Measurements from ENCODE around the gene PPCDC. TPM values are rescaled to one million over a fixed set of nuclear protein-coding genes. Genes with fewer than 3 reads are reported as not detected.

Gene PPCDC
- total RNA-seq, 1 donor from 2014 or later: 7.3 TPM

- Mint-ChIP-seq H3K27ac (ENCODE audit: unreplicated experiment) (no peak overlapping the region), H3K4me3 (ENCODE audit: unreplicated experiment) (no peak overlapping the region), H3K9me3 (ENCODE audit: unreplicated experiment) (peaks cover 3% of the 10 kb centered on the region), H3K36me3 (ENCODE audit: low read depth, unreplicated experiment) (peaks cover 14% of the 10 kb centered on the region), H3K27me3 (ENCODE audit: low read depth, unreplicated experiment) (no peaks in the 10 kb centered on the region), H3K4me1 (ENCODE audit: low read depth, unreplicated experiment) (peaks cover 11% of the 10 kb centered on the region)
- no peaks in the 10 kb centered on the region for H3K36me3 ChIP-seq (ENCODE audit: insufficient read depth, low read length)
- H3K4me3 ChIP-seq (ENCODE audit: insufficient read depth, low read depth, low read length): no peak overlapping the region
- H3K9me3 ChIP-seq (ENCODE audit: insufficient read depth, low read depth, low read length): no peaks in the 10 kb centered on the region
- TF ChIP-seq CTCF (IDR thresholded peaks at IDR 0.05; ENCODE audit: insufficient read depth, low read depth, low read length) (no peak), EZH2 (IDR thresholded peaks at IDR 0.05; ENCODE audit: insufficient read depth, low read length) (no peak)
- FAIRE-seq: no peak
- H3K79me2 ChIP-seq (ENCODE audit: insufficient read depth, low read length): no peaks in the 10 kb centered on the region
- H2AFZ ChIP-seq (ENCODE audit: low read depth, low read length): no peak overlapping the region
- no peak overlapping the region for H3K4me2 ChIP-seq (ENCODE audit: low read length)
- H4K20me1 ChIP-seq (ENCODE audit: insufficient read depth, low read length): peaks cover 28% of the 10 kb centered on the region
- no peak overlapping the region for H3K9ac ChIP-seq (ENCODE audit: low read length)
- H3K4me1 ChIP-seq (ENCODE audit: insufficient read depth, low read length): peaks cover 12% of the 10 kb centered on the region
- no peaks in the 10 kb centered on the region for H3K27me3 ChIP-seq (ENCODE audit: insufficient read depth, low read length)
- no peak for DNase-seq (ENCODE audit: low read depth)
- no peak overlapping the region for H3K27ac ChIP-seq (ENCODE audit: low read depth, low read length)
These were observed 26.0 kb downstream of the PPCDC start for GRCh38 chr15:75049392-75049791.

GRCh38 chr15:75050283-75050682 lies 26.9 kb downstream of the PPCDC start:
- no peak overlapping the region for H3K4me2 ChIP-seq (ENCODE audit: low read length)
- no peak for DNase-seq (ENCODE audit: low read depth)
- no peaks in the 10 kb centered on the region for H3K79me2 ChIP-seq (ENCODE audit: insufficient read depth, low read length)
- H3K27me3 ChIP-seq (ENCODE audit: insufficient read depth, low read length): no peaks in the 10 kb centered on the region
- no peak overlapping the region for H3K4me3 ChIP-seq (ENCODE audit: insufficient read depth, low read depth, low read length)
- peaks cover 24% of the 10 kb centered on the region for H4K20me1 ChIP-seq (ENCODE audit: insufficient read depth, low read length)
- no peaks in the 10 kb centered on the region for H3K36me3 ChIP-seq (ENCODE audit: insufficient read depth, low read length)
- H3K27ac Mint-ChIP-seq (ENCODE audit: unreplicated experiment): no peak overlapping the region
- H3K9ac ChIP-seq (ENCODE audit: low read length): no peak overlapping the region
- no peak overlapping the region for H3K27ac ChIP-seq (ENCODE audit: low read depth, low read length)
- H3K4me1 ChIP-seq (ENCODE audit: insufficient read depth, low read length): peaks cover 11% of the 10 kb centered on the region
- peaks cover 8% of the 10 kb centered on the region for H3K36me3 Mint-ChIP-seq (ENCODE audit: low read depth, unreplicated experiment)
- no peak overlapping the region for H3K4me3 Mint-ChIP-seq (ENCODE audit: unreplicated experiment)
- H2AFZ ChIP-seq (ENCODE audit: low read depth, low read length): no peak overlapping the region
- H3K27me3 Mint-ChIP-seq (ENCODE audit: low read depth, unreplicated experiment): no peaks in the 10 kb centered on the region
- no peaks in the 10 kb centered on the region for H3K9me3 ChIP-seq (ENCODE audit: insufficient read depth, low read depth, low read length)
- FAIRE-seq: no peak
- H3K9me3 Mint-ChIP-seq (ENCODE audit: unreplicated experiment): peaks cover 3% of the 10 kb centered on the region
- TF ChIP-seq EZH2 (IDR thresholded peaks at IDR 0.05; ENCODE audit: insufficient read depth, low read length) (no peak), CTCF (IDR thresholded peaks at IDR 0.05; ENCODE audit: insufficient read depth, low read depth, low read length) (no peak)
- H3K4me1 Mint-ChIP-seq (ENCODE audit: low read depth, unreplicated experiment): peaks cover 11% of the 10 kb centered on the region

GRCh38 chr15:75051191-75051608 lies 27.8 kb downstream of the PPCDC start:
- TF ChIP-seq EZH2 (IDR thresholded peaks at IDR 0.05; ENCODE audit: insufficient read depth, low read length): no peak
- TF ChIP-seq CTCF (IDR thresholded peaks at IDR 0.05; ENCODE audit: insufficient read depth, low read depth, low read length): no peak
- Mint-ChIP-seq H3K4me3 (ENCODE audit: unreplicated experiment) (no peak overlapping the region), H3K9me3 (ENCODE audit: unreplicated experiment) (peaks cover 6% of the 10 kb centered on the region), H3K27ac (ENCODE audit: unreplicated experiment) (no peak overlapping the region), H3K36me3 (ENCODE audit: low read depth, unreplicated experiment) (peaks cover 10% of the 10 kb centered on the region), H3K4me1 (ENCODE audit: low read depth, unreplicated experiment) (peaks cover 11% of the 10 kb centered on the region), H3K27me3 (ENCODE audit: low read depth, unreplicated experiment) (peaks cover 2% of the 10 kb centered on the region)
- no peak overlapping the region for H2AFZ ChIP-seq (ENCODE audit: low read depth, low read length)
- no peak for FAIRE-seq
- no peak overlapping the region for H3K4me2 ChIP-seq (ENCODE audit: low read length)
- H3K4me3 ChIP-seq (ENCODE audit: insufficient read depth, low read depth, low read length): no peak overlapping the region
- peaks cover 21% of the 10 kb centered on the region for H4K20me1 ChIP-seq (ENCODE audit: insufficient read depth, low read length)
- H3K9me3 ChIP-seq (ENCODE audit: insufficient read depth, low read depth, low read length): no peaks in the 10 kb centered on the region
- no peak overlapping the region for H3K27ac ChIP-seq (ENCODE audit: low read depth, low read length)
- H3K79me2 ChIP-seq (ENCODE audit: insufficient read depth, low read length): no peaks in the 10 kb centered on the region
- no peaks in the 10 kb centered on the region for H3K27me3 ChIP-seq (ENCODE audit: insufficient read depth, low read length)
- no peak overlapping the region for H3K9ac ChIP-seq (ENCODE audit: low read length)
- no peaks in the 10 kb centered on the region for H3K36me3 ChIP-seq (ENCODE audit: insufficient read depth, low read length)
- H3K4me1 ChIP-seq (ENCODE audit: insufficient read depth, low read length): peaks cover 11% of the 10 kb centered on the region
- no peak for DNase-seq (ENCODE audit: low read depth)
